ENCODE data around the gene KHDRBS1.
"Not testable (repeated sequence)": the region's sequence is repeated elsewhere in the genome, so short reads cannot be mapped to it uniquely, and the experiment has no call there.

KHDRBS1 gene

DNA sequence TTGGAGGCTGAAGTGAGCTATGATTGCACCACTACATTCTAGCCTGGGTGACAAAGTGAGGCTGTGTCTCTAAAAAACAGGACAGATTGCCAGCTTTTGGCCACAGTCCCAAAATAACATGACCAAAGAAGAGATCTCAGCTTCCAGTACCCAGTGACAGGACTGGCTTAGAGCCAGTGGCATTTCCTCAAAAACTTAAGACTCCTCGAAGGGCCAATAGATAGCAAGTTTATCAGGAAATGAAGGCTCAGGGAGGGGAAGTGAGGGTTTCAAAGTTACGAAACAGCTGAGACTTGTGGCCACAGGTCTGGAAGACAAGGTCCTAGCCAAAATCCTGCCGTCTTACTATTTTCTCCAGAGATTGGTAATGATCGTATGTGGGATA is 52.8 kb downstream of the KHDRBS1 start:
- peak; percentile 90 to 96 for DNase-seq

- peak; percentile 25 to 33 for DNase-seq
Measured at GRCh38 chr1:32068957-32069588, 55.4 kb downstream of the KHDRBS1 start.

- peak in 1 of 2 donors; percentile 2 for DNase-seq
Measured at GRCh38 chr1:32071758-32072621, 58.3 kb downstream of the KHDRBS1 start.

DNA sequence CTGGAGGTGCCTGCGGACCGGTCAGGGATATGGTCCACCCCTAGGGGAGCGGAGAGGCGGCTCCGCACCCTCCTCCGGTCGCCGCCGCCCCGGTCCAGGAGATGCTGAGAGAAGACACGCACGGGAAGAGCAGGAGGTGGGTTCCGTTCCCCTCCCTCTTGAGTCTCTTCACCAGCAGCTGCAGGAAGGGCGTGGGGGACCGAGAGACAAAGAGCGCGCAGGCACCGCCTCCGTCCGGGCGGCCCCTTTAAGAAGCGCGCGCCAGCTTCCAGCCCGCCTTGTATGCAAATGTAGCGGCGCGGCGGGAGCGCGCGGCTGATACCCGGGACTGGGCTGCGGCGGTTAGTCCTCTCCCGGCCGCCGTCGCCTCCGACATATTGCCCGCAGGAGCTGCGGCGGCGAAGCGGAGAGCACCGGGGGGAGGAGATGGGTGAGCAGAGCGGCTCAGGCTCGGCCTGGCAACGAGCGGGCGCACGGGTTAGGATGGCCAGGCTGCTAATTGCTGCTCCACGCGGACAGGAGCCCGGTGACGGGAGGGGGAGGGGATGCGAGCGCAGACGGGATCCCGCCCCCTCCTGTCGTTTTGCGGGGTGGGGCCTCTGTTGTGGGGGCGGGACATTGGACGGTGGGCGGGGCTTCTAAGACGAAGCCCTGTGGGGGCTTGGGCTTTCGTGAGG is 59.1 kb downstream of the KHDRBS1 start, which contains the start of gene TMEM39B:
TSS of gene TMEM39B (plus strand) at position 318 of the 677 bp plus-strand sequence. CDS start at position 427, 109 bp downstream.
- DNase-seq: peak; percentile 87 to 91

- DNase-seq: no peak
Measured at GRCh38 chr1:32073299-32074229, 59.9 kb downstream of the KHDRBS1 start.

DNA sequence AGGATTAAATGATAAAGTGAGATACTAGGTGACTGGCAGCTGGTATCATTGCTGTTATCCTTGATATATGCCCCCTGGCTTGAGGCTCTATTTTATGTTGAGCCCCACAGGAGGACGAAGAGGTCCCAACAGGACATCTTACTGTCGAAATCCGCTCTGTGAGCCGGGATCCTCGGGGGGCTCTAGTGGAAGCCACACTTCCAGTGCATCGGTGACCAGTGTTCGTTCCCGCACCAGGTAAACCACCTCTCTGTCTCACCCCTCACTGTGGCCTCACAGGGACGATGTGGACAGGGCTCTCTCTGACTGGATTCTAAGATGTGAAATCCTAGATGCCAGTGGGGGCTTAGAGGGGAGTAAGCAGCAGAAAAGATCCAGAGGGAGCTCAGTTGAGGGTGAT is 61.2 kb downstream of the KHDRBS1 start:
- DNase-seq: no peak

DNA sequence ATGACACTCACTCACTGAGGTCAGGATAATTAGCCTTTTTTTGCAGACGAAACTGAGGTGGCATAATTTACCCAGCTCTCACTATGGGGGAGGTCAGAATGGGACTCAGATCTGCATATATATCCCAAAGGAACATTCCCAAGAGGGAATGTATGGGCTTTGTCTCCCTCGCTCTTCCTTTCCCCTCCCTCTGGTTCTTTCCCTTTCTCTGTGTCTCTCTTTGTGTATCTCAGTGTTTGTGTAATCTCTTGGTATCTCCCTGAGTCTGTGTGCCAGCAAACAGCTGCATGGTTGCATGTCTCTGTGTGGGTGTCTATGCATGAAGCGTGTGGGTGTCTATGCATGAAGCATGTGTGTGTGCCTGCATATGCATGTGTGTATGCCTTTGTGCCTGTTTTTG is 63.8 kb downstream of the KHDRBS1 start:
- DNase-seq: no peak

DNA sequence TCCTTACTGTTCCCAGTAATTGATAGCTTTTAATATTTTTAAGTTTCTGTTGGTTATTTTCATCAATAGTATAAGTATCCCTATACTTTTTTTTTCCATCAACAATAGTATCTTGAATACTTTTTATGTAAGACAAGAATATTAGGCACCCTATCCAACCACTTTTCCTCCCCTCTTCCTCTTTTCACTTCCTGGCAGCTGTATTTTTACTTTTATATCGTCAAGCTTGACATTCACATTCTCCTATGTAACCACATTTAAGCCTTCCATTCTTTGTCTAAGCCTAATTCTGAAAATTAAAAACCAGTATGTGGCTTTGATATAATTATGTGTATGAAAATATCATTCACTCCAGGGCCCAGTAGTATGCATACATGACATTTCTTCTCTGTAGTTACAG is 68.4 kb downstream of the KHDRBS1 start:
- DNase-seq: no peak

GRCh38 chr1:32086381-32086780 is 72.7 kb downstream of the KHDRBS1 start:
- not testable (repeated sequence) for DNase-seq

GRCh38 chr1:32091176-32091575 is 77.5 kb downstream of the KHDRBS1 start:
- DNase-seq: no peak

DNA sequence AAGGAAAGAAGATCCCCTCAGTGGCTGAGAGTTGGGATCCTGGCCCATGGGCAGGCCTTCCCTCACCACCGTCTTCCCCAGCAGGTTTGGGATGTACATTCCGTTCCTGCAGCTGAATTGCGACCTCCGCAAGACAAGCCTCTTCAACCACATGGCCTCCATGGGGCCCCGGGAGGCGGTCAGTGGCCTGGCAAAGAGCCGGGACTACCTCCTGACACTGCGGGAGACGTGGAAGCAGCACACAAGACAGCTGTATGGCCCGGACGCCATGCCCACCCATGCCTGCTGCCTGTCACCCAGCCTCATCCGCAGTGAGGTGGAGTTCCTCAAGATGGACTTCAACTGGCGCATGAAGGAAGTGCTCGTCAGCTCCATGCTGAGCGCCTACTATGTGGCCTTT is 77.9 kb downstream of the KHDRBS1 start:
- no peak for DNase-seq

Data from inflammatory macrophage treated with lipopolysaccharide for 1 hour (primary cell).